DOHH2 (cell line): ENCODE measurements around the gene ARL8A.

Experiments
- H3F3A ChIP-seq: fragments of 200-600 bp; sonication (generic), shearing (Covaris generic); 2 replicates; pipeline ENCODE4 v1.6.0; 2016; ENCODE audit warnings: antibody characterized with exemption, mild to moderate bottlenecking; ENCODE audit not compliant: control insufficient read depth, insufficient read depth
- H3K27ac ChIP-seq: fragments of 200-600 bp; sonication (generic); 2 replicates; pipeline ENCODE4 v1.5.1; 2014; ENCODE audit warnings: low read depth, mild to moderate bottlenecking, low read length, moderate library complexity
- H3K27me3 ChIP-seq: fragments of 200-600 bp; sonication (generic); 2 replicates; pipeline ENCODE4 v1.6.1; 2014; ENCODE audit warnings: mild to moderate bottlenecking, low read length, mixed read lengths; ENCODE audit not compliant: control insufficient read depth
- H3K36me3 ChIP-seq: fragments of 200-600 bp; sonication (generic); 2 replicates; pipeline ENCODE4 v1.6.1; 2014; ENCODE audit warnings: mild to moderate bottlenecking, low read length, moderate library complexity, mixed read lengths; ENCODE audit not compliant: control insufficient read depth
- H3K4me1 ChIP-seq: fragments of 200-600 bp; sonication (generic); 2 replicates; pipeline ENCODE4 v1.6.1; 2014; ENCODE audit warnings: mild to moderate bottlenecking, low read length, mixed read lengths; ENCODE audit not compliant: control insufficient read depth
- H3K4me2 ChIP-seq: fragments of 200-600 bp; sonication (generic); 2 replicates; pipeline ENCODE4 v1.6.0; 2014; ENCODE audit warnings: mild to moderate bottlenecking, low read length, moderate library complexity
- H3K4me3 ChIP-seq: fragments of 200-600 bp; sonication (generic); 2 replicates; pipeline ENCODE4 v1.5.1; 2014; ENCODE audit warnings: mild to moderate bottlenecking, low read length, mixed read lengths
- H3K79me2 ChIP-seq: fragments of 200-600 bp; sonication (generic); 2 replicates; pipeline ENCODE4 v1.6.1; 2014; ENCODE audit warnings: mild to moderate bottlenecking, low read length, mixed read lengths; ENCODE audit not compliant: control insufficient read depth
- H3K9me2 ChIP-seq: fragments of 200-600 bp; sonication (generic); replicated peaks from 2 replicates; pipeline ENCODE4 v1.6.1; 2014; ENCODE audit warnings: mild to moderate bottlenecking, low read length, mixed read lengths; ENCODE audit not compliant: control insufficient read depth
- H3K9me3 ChIP-seq: fragments of 200-600 bp; sonication (generic); 2 replicates; pipeline ENCODE4 v1.6.1; 2014; ENCODE audit warnings: antibody characterized with exemption, low read length, mixed read lengths; ENCODE audit not compliant: control insufficient read depth, insufficient read depth
- H4K20me1 ChIP-seq: fragments of 200-600 bp; sonication (generic); 2 replicates; pipeline ENCODE4 v1.6.0; 2014; ENCODE audit warnings: low read depth, mild to moderate bottlenecking, antibody characterized with exemption, low read length, moderate library complexity; ENCODE audit not compliant: control insufficient read depth, insufficient read depth
- CTCF ChIP-seq: fragments of 200-600 bp; sonication (generic); IDR thresholded peaks from one replicate; pipeline ENCODE4 v1.5.1; 2014; ENCODE audit warnings: antibody characterized with exemption, mild to moderate bottlenecking, low read depth, low read length; ENCODE audit not compliant: poor library complexity, severe bottlenecking
- EZH2phosphoT487 ChIP-seq: fragments of 200-600 bp; sonication (generic); IDR thresholded peaks from 2 replicates; pipeline ENCODE4 v1.6.1; 2017; ENCODE audit warnings: borderline replicate concordance, mild to moderate bottlenecking, antibody characterized with exemption, low read length, moderate library complexity, mixed read lengths

ARL8A gene

GRCh38 chr1:202152399-202152798, 7.9 kb upstream of the ARL8A start:
- Histone ChIP-seq H3F3A (peaks cover 18% of the 10 kb centered on the region), H3K4me2 (no peak overlapping the region), H3K4me3 (no peak overlapping the region), H3K9me2 (no peaks in the 10 kb centered on the region), H3K27me3 (no peaks in the 10 kb centered on the region), H4K20me1 (peaks cover 3% of the 10 kb centered on the region; the same call in 1 of the 2 replicates), H3K27ac (no peak overlapping the region), H3K79me2 (peaks cover under 1% of the 10 kb centered on the region; the same call in 1 of the 2 replicates), H3K4me1 (peaks cover 27% of the 10 kb centered on the region), H3K9me3 (no peaks in the 10 kb centered on the region), H3K36me3 (peaks cover 94% of the 10 kb centered on the region)
- TF ChIP-seq CTCF = no peak

- Histone ChIP-seq H3K36me3 (peaks cover 88% of the 10 kb centered on the region), H3K79me2 (no peaks in the 10 kb centered on the region; the same call in 1 of the 2 replicates), H3K9me2 (no peaks in the 10 kb centered on the region)
Observed at GRCh38 chr1:202151045-202151444, 6.5 kb upstream of the ARL8A start.

GRCh38 chr1:202150602-202151001, 6.1 kb upstream of the ARL8A start:
- no peak for TF ChIP-seq EZH2phosphoT487
- TF ChIP-seq CTCF = no peak
- H3K36me3 ChIP-seq = peaks cover 84% of the 10 kb centered on the region
- no peak overlapping the region for H3K4me3 ChIP-seq

More at GRCh38 chr1:202151045-202151444, 6.5 kb upstream of the ARL8A start:
- Histone ChIP-seq H3F3A (peaks cover 18% of the 10 kb centered on the region), H3K4me2 (no peak overlapping the region), H4K20me1 (peaks cover 3% of the 10 kb centered on the region; the same call in 1 of the 2 replicates), H3K27me3 (no peaks in the 10 kb centered on the region), H3K4me1 (peaks cover 15% of the 10 kb centered on the region), H3K9me3 (no peaks in the 10 kb centered on the region), H3K4me3 (no peak overlapping the region), H3K27ac (no peak overlapping the region)
- TF ChIP-seq CTCF (no peak), EZH2phosphoT487 (no peak)

More at GRCh38 chr1:202150602-202151001, 6.1 kb upstream of the ARL8A start:
- Histone ChIP-seq H3K27me3 (no peaks in the 10 kb centered on the region), H3K79me2 (no peaks in the 10 kb centered on the region; the same call in 1 of the 2 replicates), H3K4me2 (no peak overlapping the region), H3K27ac (no peak overlapping the region), H3K4me1 (peaks cover 11% of the 10 kb centered on the region), H3K9me2 (no peaks in the 10 kb centered on the region), H3K9me3 (no peaks in the 10 kb centered on the region), H3F3A (peaks cover 18% of the 10 kb centered on the region), H4K20me1 (peaks cover 3% of the 10 kb centered on the region; the same call in 1 of the 2 replicates)
